ENCODE measurements around the gene ST8SIA4.

Gene ST8SIA4

DNA sequence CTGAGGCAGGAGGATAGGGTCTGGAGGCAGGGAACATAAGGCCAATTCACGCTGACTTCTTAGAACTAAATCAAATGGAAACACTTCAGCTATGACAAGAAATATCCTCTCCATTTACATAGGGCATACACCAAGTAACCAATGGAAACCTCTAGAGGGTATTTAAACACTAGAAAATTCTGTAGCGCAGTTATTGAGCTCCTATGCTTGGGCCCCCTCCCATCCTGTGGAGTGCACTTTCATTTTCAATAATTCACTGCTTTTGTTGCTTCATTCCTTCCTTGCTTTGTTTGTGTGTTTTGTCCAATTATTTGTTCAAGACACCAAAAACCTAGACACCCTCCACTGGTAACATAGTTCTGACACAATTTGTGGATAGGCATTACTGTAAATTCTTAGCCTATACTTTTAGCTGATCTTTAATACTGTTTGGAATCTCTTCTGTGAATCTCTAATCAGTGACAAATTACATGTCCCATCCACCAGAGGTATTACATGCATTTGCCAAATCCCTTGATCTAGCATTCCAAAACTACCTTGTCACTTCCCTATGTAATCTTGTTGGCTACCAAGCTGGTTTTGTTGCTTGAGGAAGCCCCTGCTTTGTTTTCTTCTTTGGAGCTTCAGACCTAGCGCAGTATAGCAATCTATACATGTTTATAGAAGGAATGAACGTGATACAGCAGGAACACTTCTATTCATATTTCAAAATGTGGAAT, 61.6 kb downstream of the ST8SIA4 start:
- Histone ChIP-seq H3K27me3 (ENCODE audit: insufficient read depth, insufficient read length) (no peaks in the 10 kb centered on the region), H3K4me1 (ENCODE audit: insufficient read depth, insufficient read length) (no peaks in the 10 kb centered on the region), H3K9me3 (ENCODE audit: insufficient read depth, low read length) (no peaks in the 10 kb centered on the region), H3K4me3 (ENCODE audit: insufficient read length, low read depth) (no peak overlapping the region), H3K9ac (ENCODE audit: insufficient read length, low read depth) (no peak overlapping the region), H3K36me3 (ENCODE audit: insufficient read depth, insufficient read length, low read length) (no peaks in the 10 kb centered on the region)
- TF ChIP-seq ZNF274 (IDR thresholded peaks at IDR 0.05; ENCODE audit: low read depth, low read length) (no peak), YY1 (IDR thresholded peaks at IDR 0.05; ENCODE audit: insufficient read depth, insufficient read length) (no peak), SUZ12 (IDR thresholded peaks at IDR 0.05; ENCODE audit: extremely low read depth, insufficient read depth, insufficient read length) (no peak)
- no peak for DNase-seq (ENCODE audit: low read depth, low spot score)

DNA sequence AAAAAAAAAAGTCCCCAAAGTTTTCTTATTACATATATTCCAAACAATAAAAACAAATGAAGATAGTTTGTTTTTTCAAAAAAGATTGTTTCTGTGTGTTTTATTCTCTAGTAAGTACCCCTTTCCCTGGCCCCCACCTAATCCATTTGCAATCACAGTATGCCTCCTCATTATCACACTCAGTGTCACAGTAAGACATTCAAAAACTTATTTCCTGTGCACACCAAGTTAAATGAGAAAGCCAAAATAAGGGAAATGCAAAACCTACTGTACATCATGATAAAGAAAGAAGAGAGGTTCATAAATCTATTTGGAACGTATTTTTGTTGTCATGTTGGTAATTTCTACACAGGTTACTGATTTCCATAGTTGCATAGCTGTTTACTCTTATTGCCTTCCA, 62.3 kb downstream of the ST8SIA4 start:
- Histone ChIP-seq H3K36me3 (ENCODE audit: insufficient read depth, insufficient read length, low read length) (no peaks in the 10 kb centered on the region), H3K4me1 (ENCODE audit: insufficient read depth, insufficient read length) (no peaks in the 10 kb centered on the region), H3K4me3 (ENCODE audit: insufficient read length, low read depth) (no peak overlapping the region), H3K9me3 (ENCODE audit: insufficient read depth, low read length) (no peaks in the 10 kb centered on the region), H3K9ac (ENCODE audit: insufficient read length, low read depth) (no peak overlapping the region), H3K27me3 (ENCODE audit: insufficient read depth, insufficient read length) (no peaks in the 10 kb centered on the region)
- no peak for DNase-seq (ENCODE audit: low read depth, low spot score)
- TF ChIP-seq ZNF274 (IDR thresholded peaks at IDR 0.05; ENCODE audit: low read depth, low read length) (no peak), SUZ12 (IDR thresholded peaks at IDR 0.05; ENCODE audit: extremely low read depth, insufficient read depth, insufficient read length) (no peak), YY1 (IDR thresholded peaks at IDR 0.05; ENCODE audit: insufficient read depth, insufficient read length) (no peak)

DNA sequence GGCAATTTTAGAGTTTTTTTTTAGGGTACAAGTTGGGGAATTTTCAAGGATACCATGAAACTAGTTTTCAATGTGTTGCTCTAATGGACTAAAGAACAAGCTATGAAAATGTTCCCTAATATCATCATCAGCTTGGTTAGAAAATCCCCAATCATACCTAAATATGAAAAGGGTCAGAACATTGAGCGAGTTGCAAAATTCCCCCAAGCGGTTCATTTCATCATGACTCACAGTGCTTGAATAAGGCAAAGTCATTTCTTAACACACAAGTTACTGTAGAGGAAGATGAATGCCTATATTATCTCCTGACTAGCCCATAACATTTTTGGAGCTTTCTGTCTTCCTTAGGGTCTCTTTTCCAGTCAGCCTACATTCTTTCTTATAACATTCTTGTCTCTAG, 62.7 kb downstream of the ST8SIA4 start:
- Histone ChIP-seq H3K27me3 (ENCODE audit: insufficient read depth, insufficient read length) (no peaks in the 10 kb centered on the region), H3K9ac (ENCODE audit: insufficient read length, low read depth) (no peak overlapping the region), H3K4me3 (ENCODE audit: insufficient read length, low read depth) (no peak overlapping the region), H3K4me1 (ENCODE audit: insufficient read depth, insufficient read length) (no peaks in the 10 kb centered on the region), H3K36me3 (ENCODE audit: insufficient read depth, insufficient read length, low read length) (no peaks in the 10 kb centered on the region), H3K9me3 (ENCODE audit: insufficient read depth, low read length) (no peaks in the 10 kb centered on the region)
- no peak for DNase-seq (ENCODE audit: low read depth, low spot score)
- no peak for TF ChIP-seq YY1 (IDR thresholded peaks at IDR 0.05; ENCODE audit: insufficient read depth, insufficient read length)
- TF ChIP-seq ZNF274 (IDR thresholded peaks at IDR 0.05; ENCODE audit: low read depth, low read length), result no peak
- no peak for TF ChIP-seq SUZ12 (IDR thresholded peaks at IDR 0.05; ENCODE audit: extremely low read depth, insufficient read depth, insufficient read length)

DNA sequence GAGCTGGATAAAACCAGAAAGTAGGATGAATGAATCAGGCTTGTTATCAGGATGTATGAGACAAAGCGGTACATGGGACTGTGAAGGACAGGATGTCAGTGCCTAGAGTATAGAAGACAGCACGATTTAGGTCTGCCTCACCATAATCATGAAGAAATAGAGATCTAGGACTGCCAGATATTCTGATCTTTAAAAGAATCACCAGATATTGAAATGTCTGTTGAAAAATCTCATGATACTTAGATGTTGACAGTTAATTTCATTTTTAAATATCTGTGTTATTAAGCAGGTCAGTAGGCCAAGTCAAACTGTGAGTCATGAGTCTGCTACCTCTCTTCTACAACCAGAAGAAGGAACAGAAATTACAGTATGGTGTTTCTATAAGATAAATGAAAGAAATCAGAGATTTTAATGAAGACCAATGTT, 65.0 kb downstream of the ST8SIA4 start:
- Histone ChIP-seq H3K9ac (ENCODE audit: insufficient read length, low read depth) (no peak overlapping the region), H3K4me1 (ENCODE audit: insufficient read depth, insufficient read length) (no peaks in the 10 kb centered on the region), H3K9me3 (ENCODE audit: insufficient read depth, low read length) (no peaks in the 10 kb centered on the region), H3K36me3 (ENCODE audit: insufficient read depth, insufficient read length, low read length) (no peaks in the 10 kb centered on the region), H3K4me3 (ENCODE audit: insufficient read length, low read depth) (no peak overlapping the region), H3K27me3 (ENCODE audit: insufficient read depth, insufficient read length) (no peaks in the 10 kb centered on the region)
- DNase-seq (ENCODE audit: low read depth, low spot score), result no peak
- TF ChIP-seq SUZ12 (IDR thresholded peaks at IDR 0.05; ENCODE audit: extremely low read depth, insufficient read depth, insufficient read length) (no peak), ZNF274 (IDR thresholded peaks at IDR 0.05; ENCODE audit: low read depth, low read length) (no peak), YY1 (IDR thresholded peaks at IDR 0.05; ENCODE audit: insufficient read depth, insufficient read length) (no peak)

DNA sequence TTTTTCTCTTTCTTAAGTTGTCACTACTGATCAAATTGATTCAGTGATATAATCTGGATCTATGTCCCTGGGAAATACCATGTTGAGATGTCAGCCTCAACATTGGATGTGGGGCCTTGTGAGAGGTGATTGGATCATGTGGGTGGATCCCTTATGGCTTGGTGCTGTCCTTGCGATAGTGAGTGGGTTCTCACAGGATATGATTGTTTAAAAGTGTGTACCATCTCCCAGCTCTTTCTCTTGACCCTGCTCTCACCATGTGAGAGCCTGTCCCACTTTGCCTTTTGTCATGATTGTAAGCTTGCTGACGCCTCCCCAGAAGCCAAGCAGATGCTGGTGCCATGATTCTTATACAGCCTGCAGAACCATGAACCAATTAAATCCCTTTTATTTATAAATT, 68.6 kb downstream of the ST8SIA4 start:
- Histone ChIP-seq H3K9me3 (ENCODE audit: insufficient read depth, low read length) (no peaks in the 10 kb centered on the region), H3K4me1 (ENCODE audit: insufficient read depth, insufficient read length) (no peaks in the 10 kb centered on the region), H3K9ac (ENCODE audit: insufficient read length, low read depth) (no peak overlapping the region), H3K4me3 (ENCODE audit: insufficient read length, low read depth) (no peak overlapping the region), H3K36me3 (ENCODE audit: insufficient read depth, insufficient read length, low read length) (no peaks in the 10 kb centered on the region), H3K27me3 (ENCODE audit: insufficient read depth, insufficient read length) (no peaks in the 10 kb centered on the region)
- no peak for TF ChIP-seq ZNF274 (IDR thresholded peaks at IDR 0.05; ENCODE audit: low read depth, low read length)
- TF ChIP-seq YY1 (IDR thresholded peaks at IDR 0.05; ENCODE audit: insufficient read depth, insufficient read length), result no peak
- TF ChIP-seq SUZ12 (IDR thresholded peaks at IDR 0.05; ENCODE audit: extremely low read depth, insufficient read depth, insufficient read length), result no peak
- DNase-seq (ENCODE audit: low read depth, low spot score), result no peak

DNA sequence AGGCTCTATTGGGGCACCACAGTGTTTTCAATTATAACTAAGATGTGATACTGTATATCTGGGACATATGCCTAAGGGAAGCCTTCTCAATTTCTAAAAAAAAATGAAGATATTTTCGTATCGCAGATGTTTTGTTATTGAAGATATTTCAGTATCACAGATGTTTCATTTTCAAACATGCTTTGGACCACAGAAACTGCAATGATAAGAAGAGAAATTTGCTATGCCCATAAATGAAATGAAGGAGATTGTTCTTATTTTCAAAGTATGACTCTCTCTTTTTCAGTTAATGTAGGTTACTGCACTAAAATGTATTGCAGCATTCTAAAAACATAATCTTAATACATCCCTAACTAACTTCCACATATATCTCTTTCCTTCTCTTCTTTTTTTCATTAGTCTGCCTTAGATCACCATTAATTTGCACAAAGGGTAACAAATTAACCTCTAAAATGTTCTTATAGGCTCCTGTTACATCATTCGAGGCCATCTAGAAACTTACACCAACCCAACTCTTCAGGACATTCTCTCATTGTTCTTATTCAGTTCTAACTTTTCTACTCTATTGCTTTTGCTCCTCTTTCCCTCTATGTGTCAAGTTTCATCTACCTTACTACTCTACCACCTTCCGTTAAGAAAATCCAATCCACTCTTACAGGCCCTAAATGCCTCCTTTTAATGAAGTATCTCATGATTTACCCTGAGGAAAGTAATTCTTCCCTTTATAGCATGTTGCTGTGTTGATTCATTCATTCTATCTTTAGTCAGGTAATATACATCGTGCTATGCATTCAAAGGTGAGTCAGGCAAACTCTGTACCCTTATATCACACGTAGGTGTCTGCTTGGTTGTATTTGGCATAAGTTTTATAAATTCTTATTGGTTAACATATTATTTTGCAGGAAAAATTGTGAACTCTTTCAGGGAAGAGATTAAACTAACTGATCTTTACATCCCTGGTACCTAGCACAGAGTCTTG, 70.5 kb downstream of the ST8SIA4 start:
- Histone ChIP-seq H3K36me3 (ENCODE audit: insufficient read depth, insufficient read length, low read length) (no peaks in the 10 kb centered on the region), H3K9me3 (ENCODE audit: insufficient read depth, low read length) (no peaks in the 10 kb centered on the region)
- DNase-seq (ENCODE audit: low read depth, low spot score), result no peak

DNA sequence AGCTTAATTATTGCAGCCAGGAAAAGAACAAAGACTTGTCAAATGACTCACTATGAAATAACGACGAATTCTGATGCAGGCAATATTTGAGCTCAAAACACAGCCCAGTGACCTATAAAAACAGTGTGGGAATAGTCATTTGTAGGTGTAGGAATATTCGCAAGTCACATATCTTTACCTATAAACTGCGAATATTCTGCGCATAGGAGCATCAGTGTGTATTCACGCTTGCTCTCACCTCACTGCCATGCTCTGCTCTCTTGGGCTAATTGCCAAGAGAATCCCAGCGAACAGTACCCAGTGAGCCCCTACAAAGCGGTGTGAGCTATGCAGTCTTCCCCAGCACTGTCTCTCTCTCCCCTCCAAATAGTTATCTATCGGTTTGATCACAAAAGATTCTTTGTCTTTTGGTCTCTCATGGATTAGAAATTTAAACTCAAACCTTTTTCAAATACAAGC, 74.2 kb downstream of the ST8SIA4 start:
- Histone ChIP-seq H3K9ac (ENCODE audit: insufficient read length, low read depth) (no peak overlapping the region), H3K9me3 (ENCODE audit: insufficient read depth, low read length) (no peaks in the 10 kb centered on the region), H3K36me3 (ENCODE audit: insufficient read depth, insufficient read length, low read length) (no peaks in the 10 kb centered on the region), H3K4me3 (ENCODE audit: insufficient read length, low read depth) (no peak overlapping the region), H3K27me3 (ENCODE audit: insufficient read depth, insufficient read length) (no peaks in the 10 kb centered on the region), H3K4me1 (ENCODE audit: insufficient read depth, insufficient read length) (no peaks in the 10 kb centered on the region)
- no peak for DNase-seq (ENCODE audit: low read depth, low spot score)
- no peak for TF ChIP-seq ZNF274 (IDR thresholded peaks at IDR 0.05; ENCODE audit: low read depth, low read length)
- TF ChIP-seq YY1 (IDR thresholded peaks at IDR 0.05; ENCODE audit: insufficient read depth, insufficient read length), result no peak
- no peak for TF ChIP-seq SUZ12 (IDR thresholded peaks at IDR 0.05; ENCODE audit: extremely low read depth, insufficient read depth, insufficient read length)

More for the DNA sequence above, 70.5 kb downstream of the ST8SIA4 start:
- TF ChIP-seq ZNF274 (IDR thresholded peaks at IDR 0.05; ENCODE audit: low read depth, low read length), result no peak
- no peak for TF ChIP-seq SUZ12 (IDR thresholded peaks at IDR 0.05; ENCODE audit: extremely low read depth, insufficient read depth, insufficient read length)
- no peak for TF ChIP-seq YY1 (IDR thresholded peaks at IDR 0.05; ENCODE audit: insufficient read depth, insufficient read length)
- H3K9ac ChIP-seq (ENCODE audit: insufficient read length, low read depth), result no peak overlapping the region
- H3K4me3 ChIP-seq (ENCODE audit: insufficient read length, low read depth), result no peak overlapping the region
- H3K4me1 ChIP-seq (ENCODE audit: insufficient read depth, insufficient read length), result no peaks in the 10 kb centered on the region
- no peaks in the 10 kb centered on the region for H3K27me3 ChIP-seq (ENCODE audit: insufficient read depth, insufficient read length)

Measured in NT2/D1 (cell line).